Trophoblast cell (in vitro differentiated cells and primary cell): Measurements from ENCODE around the gene ARFGAP1.

Source experiments
- DNase-seq, 2 donors: peaks; one replicate each; pipeline ENCODE4 v3.0.0-alpha.2; 2016
- H2AFZ ChIP-seq: 2 replicates; pipeline ENCODE4 v1.6.1; 2013; ENCODE audit warnings: low read length, moderate library complexity, mild to moderate bottlenecking; ENCODE audit not compliant: insufficient read depth, poor library complexity
- H2AK5ac ChIP-seq: 2 replicates; pipeline ENCODE4 v1.6.1; 2013; ENCODE audit warnings: mild to moderate bottlenecking, low read length
- H2BK120ac ChIP-seq: 2 replicates; pipeline ENCODE4 v1.6.1; 2013; ENCODE audit warnings: low read length, mild to moderate bottlenecking, moderate library complexity; ENCODE audit not compliant: insufficient read depth, poor library complexity
- H2BK12ac ChIP-seq: 2 replicates; pipeline ENCODE4 v1.6.1; 2013; ENCODE audit warnings: mild to moderate bottlenecking, low read length, moderate library complexity
- H2BK5ac ChIP-seq: 2 replicates; pipeline ENCODE4 v1.6.1; 2013; ENCODE audit warnings: low read length, low read depth, moderate library complexity, mild to moderate bottlenecking; ENCODE audit not compliant: poor library complexity
- H3K14ac ChIP-seq: 2 replicates; pipeline ENCODE4 v1.6.1; 2013; ENCODE audit warnings: mild to moderate bottlenecking, low read length
- H3K18ac ChIP-seq: 2 replicates; pipeline ENCODE4 v1.6.1; 2013; ENCODE audit warnings: mild to moderate bottlenecking, low read length
- H3K23ac ChIP-seq: 2 replicates; pipeline ENCODE4 v1.6.1; 2013; ENCODE audit warnings: low read length
- H3K27ac ChIP-seq: 2 replicates; pipeline ENCODE4 v1.5.1; 2013; ENCODE audit warnings: low read depth, mild to moderate bottlenecking, inconsistent platforms, low read length, moderate library complexity
- H3K27me3 ChIP-seq: 2 replicates; pipeline ENCODE4 v1.6.1; 2013; ENCODE audit warnings: inconsistent platforms, mild to moderate bottlenecking, low read length, moderate library complexity; ENCODE audit not compliant: insufficient read depth
- H3K36me3 ChIP-seq, 2 experiments: 1 replicate in 1 of 2; 2 replicates in 1 of 2; pipeline ENCODE4 v1.6.1; 2013; ENCODE audit warnings: low read length in 2 of 2, mild to moderate bottlenecking in 2 of 2, moderate library complexity in 1 of 2; ENCODE audit not compliant: insufficient read depth in 2 of 2, control insufficient read depth in 1 of 2
- H3K4ac ChIP-seq: 2 replicates; pipeline ENCODE4 v1.6.1; 2013; ENCODE audit warnings: low read depth, mild to moderate bottlenecking, low read length, moderate library complexity
- H3K4me1 ChIP-seq, 2 experiments: 1 replicate in 1 of 2; 2 replicates in 1 of 2; pipeline ENCODE4 v1.6.1; 2013; ENCODE audit warnings: low read length in 2 of 2, mild to moderate bottlenecking in 2 of 2, moderate library complexity in 1 of 2; ENCODE audit not compliant: insufficient read depth in 2 of 2, control insufficient read depth in 1 of 2
- H3K4me2 ChIP-seq: 2 replicates; pipeline ENCODE4 v1.6.1; 2013; ENCODE audit warnings: inconsistent platforms, mild to moderate bottlenecking, low read length, moderate library complexity
- H3K4me3 ChIP-seq: 2 replicates; pipeline ENCODE4 v1.5.1; 2013; ENCODE audit warnings: mild to moderate bottlenecking, low read depth, low read length, inconsistent platforms
- H3K79me1 ChIP-seq: one replicate; pipeline ENCODE4 v1.6.1; 2013; ENCODE audit warnings: low read length
- H3K79me2 ChIP-seq: 2 replicates; pipeline ENCODE4 v1.6.1; 2013; ENCODE audit warnings: low read length, mild to moderate bottlenecking; ENCODE audit not compliant: control insufficient read depth, insufficient read depth, poor library complexity
- H3K9ac ChIP-seq: 2 replicates; pipeline ENCODE4 v1.6.1; 2013; ENCODE audit warnings: mild to moderate bottlenecking, low read length
- H3K9me3 ChIP-seq: 2 replicates; pipeline ENCODE4 v1.6.1; 2013; ENCODE audit warnings: low read depth, mild to moderate bottlenecking, control low read depth, inconsistent platforms, low read length; ENCODE audit not compliant: insufficient read depth
- H4K12ac ChIP-seq: 2 replicates; pipeline ENCODE4 v1.6.1; 2013; ENCODE audit warnings: low read depth, mild to moderate bottlenecking, low read length, moderate library complexity
- H4K8ac ChIP-seq: 2 replicates; pipeline ENCODE4 v1.6.1; 2013; ENCODE audit warnings: low read depth, mild to moderate bottlenecking, low read length, moderate library complexity
- H4K91ac ChIP-seq: one replicate; pipeline ENCODE4 v1.6.1; 2013; ENCODE audit warnings: low read depth, mild to moderate bottlenecking, low read length, moderate library complexity
- WGBS: extraction: QIAGEN DNeasy Blood & Tissue Kit; methylation state at CpG from one replicate; pipeline ENCODE4 v1.1.7; 2013; ENCODE audit warnings: missing lambda C conversion rate; ENCODE audit not compliant: insufficient read length, insufficient coverage; ENCODE audit errors: extremely low coverage; 5-methylcytosine and 5-hydroxymethylcytosine counted together

ARFGAP1 gene

DNA sequence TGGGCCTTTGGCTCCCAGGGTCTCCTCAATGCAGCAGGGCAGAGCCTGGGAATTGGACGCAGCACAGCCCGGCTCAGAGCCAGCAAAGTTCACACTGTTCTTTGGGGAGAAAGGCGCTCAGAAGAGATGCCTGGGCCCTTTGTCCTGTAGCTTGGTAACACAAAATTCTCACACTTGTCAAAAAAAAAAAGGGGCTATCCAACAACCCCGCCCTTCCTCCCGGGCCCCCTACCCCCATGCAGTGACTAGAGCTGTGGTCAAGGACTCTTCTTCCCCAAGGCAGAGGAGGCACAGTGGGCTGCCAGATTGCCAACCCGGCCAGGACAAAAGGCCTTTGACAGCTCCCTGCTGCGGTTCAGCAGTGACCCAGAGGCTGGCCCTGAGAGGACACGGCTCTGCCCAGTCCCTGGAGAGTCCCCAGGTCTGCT lies 20.3 kb upstream of the ARFGAP1 start:
- Histone ChIP-seq H3K79me2 (peaks cover 11% of the 10 kb centered on the region), H2BK120ac (no peak overlapping the region), H3K36me3 (peaks cover 7 to 16% of the 10 kb centered on the region in 2 experiments), H3K4me3 (no peak overlapping the region), H3K4me1 (peaks cover 8 to 25% of the 10 kb centered on the region in 2 experiments), H3K23ac (no peak overlapping the region), H3K27me3 (peaks cover 12% of the 10 kb centered on the region), H2BK5ac (no peak overlapping the region), H4K8ac (no peak overlapping the region), H4K12ac (no peak overlapping the region), H3K9me3 (peaks cover 8% of the 10 kb centered on the region), H2BK12ac (peak overlapping the region; percentile 31), H3K4me2 (no peak overlapping the region), H3K27ac (no peak overlapping the region), H3K4ac (peak overlapping the region; percentile 48), H4K91ac (peak overlapping the region; percentile 42), H2AFZ (no peak overlapping the region), H3K18ac (peak overlapping the region; percentile 49), H3K9ac (no peak overlapping the region), H3K79me1 (peaks cover 26% of the 10 kb centered on the region), H3K14ac (peak overlapping the region; percentile 16), H2AK5ac (no peak overlapping the region)
- no peak for DNase-seq
- no CpG with 5 or more reads among the region's 8 CpGs for WGBS

DNA sequence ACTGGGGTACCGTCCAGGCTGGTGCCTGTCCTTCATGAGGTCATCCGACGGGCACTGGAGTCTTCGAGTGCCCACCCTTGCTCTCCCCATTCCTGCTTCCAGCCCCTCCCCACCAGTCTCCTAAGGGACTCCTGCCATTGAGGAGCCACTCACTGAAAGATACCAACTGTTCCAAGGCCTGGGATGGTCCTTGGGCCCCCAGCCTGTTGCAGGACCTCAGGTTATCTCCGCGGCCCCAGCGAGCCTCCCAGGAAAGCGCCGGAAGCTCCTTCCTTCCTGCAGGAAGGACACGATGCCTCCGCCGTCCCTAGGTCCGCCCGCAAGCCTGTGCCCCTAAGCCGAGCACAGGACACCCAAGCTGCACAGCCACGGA lies 19.6 kb upstream of the ARFGAP1 start:
- Histone ChIP-seq H3K4me1 (peaks cover 8 to 31% of the 10 kb centered on the region in 2 experiments), H2AK5ac (no peak overlapping the region), H4K91ac (peak overlapping the region; percentile 29), H2BK5ac (no peak overlapping the region), H3K79me2 (peaks cover 11% of the 10 kb centered on the region), H3K4me2 (peak overlapping the region; percentile 53), H3K14ac (peak overlapping the region; percentile 63), H3K27ac (peak overlapping the region; percentile 18), H3K18ac (peak overlapping the region; percentile 24), H2BK12ac (peak overlapping the region; percentile 25), H3K9ac (no peak overlapping the region), H3K79me1 (peaks cover 22% of the 10 kb centered on the region), H3K4ac (peak overlapping the region; percentile 38), H2BK120ac (peak overlapping the region; percentile 19), H3K36me3 (peaks cover 2 to 10% of the 10 kb centered on the region in 2 experiments), H4K12ac (peak overlapping the region; percentile 34), H3K23ac (no peak overlapping the region), H3K9me3 (peaks cover 14% of the 10 kb centered on the region), H3K27me3 (peaks cover 12% of the 10 kb centered on the region), H4K8ac (peak overlapping the region; percentile 20), H3K4me3 (peak overlapping the region; percentile 55), H2AFZ (peak overlapping the region; percentile 32)
- DNase-seq: no peak
- WGBS: no CpG with 5 or more reads among the region's 16 CpGs

DNA sequence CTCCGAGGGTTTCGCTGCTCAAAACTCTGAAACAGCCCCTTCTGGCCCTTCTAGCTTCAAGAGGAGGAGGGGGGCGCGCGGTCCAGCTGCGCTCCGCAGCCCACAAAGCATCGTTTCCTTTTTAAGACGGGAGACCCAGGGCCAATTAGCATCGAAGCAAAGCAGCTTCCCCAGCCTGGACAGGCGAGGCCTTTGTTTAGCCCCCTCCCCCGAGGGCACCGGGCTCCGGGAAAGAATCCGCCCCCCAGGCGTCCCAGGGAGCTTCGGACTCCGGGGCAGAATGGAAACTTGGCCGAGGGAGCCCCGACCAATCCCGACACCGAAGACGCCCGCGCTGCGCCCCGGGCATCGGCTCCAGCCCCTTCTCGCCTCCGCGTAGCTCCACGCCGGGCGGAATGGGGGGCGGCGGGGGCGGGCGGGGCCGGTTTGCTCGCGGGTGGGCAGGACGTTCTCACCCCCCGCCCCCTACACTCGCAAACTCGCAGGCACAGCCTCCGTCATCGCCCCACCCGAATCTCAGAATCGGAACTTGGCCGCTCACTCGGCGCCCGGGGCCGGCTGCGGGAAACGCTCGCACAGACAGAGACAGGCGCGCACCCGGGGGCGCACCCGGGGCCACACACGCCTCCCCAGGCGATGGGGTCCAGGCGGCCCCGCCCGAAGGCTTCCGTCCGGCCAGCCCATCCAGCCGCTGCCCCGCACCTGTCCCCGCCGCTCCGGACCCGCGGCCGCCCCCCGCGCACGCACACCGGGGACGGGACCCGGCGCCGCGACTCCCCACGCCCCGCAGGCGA lies 19.0 kb upstream of the ARFGAP1 start:
- Histone ChIP-seq H3K14ac (peak overlapping the region; percentile 63), H4K12ac (peak overlapping the region; percentile 34), H2AFZ (peak overlapping the region; percentile 32), H3K4me1 (peaks cover 10 to 37% of the 10 kb centered on the region in 2 experiments), H3K9me3 (peaks cover 14% of the 10 kb centered on the region), H2BK12ac (peak overlapping the region; percentile 25), H3K18ac (peak overlapping the region; percentile 55), H3K4ac (peak overlapping the region; percentile 38), H3K79me1 (peaks cover 22% of the 10 kb centered on the region), H2BK5ac (peak overlapping the region; percentile 35), H3K27me3 (peaks cover 12% of the 10 kb centered on the region), H3K4me2 (peak overlapping the region; percentile 62), H3K9ac (no peak overlapping the region), H4K91ac (peak overlapping the region; percentile 82), H3K79me2 (peaks cover 11% of the 10 kb centered on the region), H2BK120ac (peak overlapping the region; percentile 48), H3K4me3 (peak overlapping the region; percentile 73), H3K27ac (peak overlapping the region; percentile 18), H3K23ac (no peak overlapping the region), H2AK5ac (no peak overlapping the region), H3K36me3 (peaks cover 0 to 8% of the 10 kb centered on the region in 2 experiments), H4K8ac (peak overlapping the region; percentile 50)
- no CpG with 5 or more reads among the region's 89 CpGs for WGBS
- peak in 1 of 2 donors; percentile 34 for DNase-seq

DNA sequence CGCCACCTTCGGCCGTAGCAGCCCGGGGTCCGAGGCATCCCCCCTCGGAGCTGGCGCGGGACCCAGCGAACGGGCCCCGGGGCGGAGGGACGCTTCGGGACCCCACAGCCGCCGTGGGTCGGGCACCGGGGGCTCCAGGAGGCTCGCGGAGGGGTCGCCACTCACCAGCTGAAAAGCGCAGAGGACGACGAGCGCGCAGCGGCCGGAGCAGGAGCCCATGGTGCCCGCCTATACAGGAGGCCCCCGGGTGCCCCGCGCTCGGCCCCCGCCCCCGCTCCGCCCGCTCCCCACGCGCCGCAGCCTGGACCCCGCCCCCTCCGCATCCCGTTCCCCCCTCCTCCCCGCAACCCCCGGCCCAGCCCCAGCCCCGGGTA lies 18.4 kb upstream of the ARFGAP1 start, which contains the start of gene NKAIN4:
TSS of gene NKAIN4 (minus strand) at position 232 of the 374 bp plus-strand sequence. CDS start at position 219, 13 bp downstream.
- Histone ChIP-seq H3K4me1 (peaks cover 11 to 41% of the 10 kb centered on the region in 2 experiments), H3K27ac (peak within 1 kb of the TSS; percentile 18), H2AFZ (peak within 1 kb of the TSS; percentile 32), H4K8ac (peak within 1 kb of the TSS; percentile 50), H3K79me2 (peaks cover 11% of the 10 kb centered on the region), H3K36me3 (peaks cover 0 to 8% of the 10 kb centered on the region in 2 experiments), H4K91ac (peak within 1 kb of the TSS; percentile 82), H3K4me2 (peak within 1 kb of the TSS; percentile 62), H2BK120ac (peak within 1 kb of the TSS; percentile 48), H3K23ac (no peak within 1 kb of the TSS), H4K12ac (peak within 1 kb of the TSS; percentile 34), H3K9me3 (peaks cover 14% of the 10 kb centered on the region), H3K18ac (peak within 1 kb of the TSS; percentile 55), H2AK5ac (no peak within 1 kb of the TSS), H3K27me3 (peaks cover 12% of the 10 kb centered on the region), H3K14ac (peak within 1 kb of the TSS; percentile 63), H2BK12ac (peak within 1 kb of the TSS; percentile 25), H3K9ac (no peak within 1 kb of the TSS), H3K4me3 (peak within 1 kb of the TSS; percentile 73), H3K79me1 (peaks cover 22% of the 10 kb centered on the region), H3K4ac (peak within 1 kb of the TSS; percentile 38), H2BK5ac (peak within 1 kb of the TSS; percentile 35)
- WGBS: no CpG with 5 or more reads among the region's 46 CpGs
- DNase-seq: no peak
